ENCODE results near the gene DRD2. TPM values are rescaled to one million over a fixed set of nuclear protein-coding genes. Genes with fewer than 3 reads are reported as not detected.

The DRD2 gene
- total RNA-seq, 1 experiment from 2014 or later: 0.28 TPM

- no peaks in the 10 kb centered on the region for H3K27me3 Mint-ChIP-seq (ENCODE audit: insufficient read depth, unreplicated experiment)
- intact Hi-C loops (cut with micrococcal nuclease): no loop called here
- H3K36me3 Mint-ChIP-seq (ENCODE audit: insufficient read depth, unreplicated experiment): peaks cover 24% of the 10 kb centered on the region
- no peak for TF ChIP-seq CTCF (IDR thresholded peaks at IDR 0.05; ENCODE audit: unreplicated experiment)
- H3K4me1 Mint-ChIP-seq (ENCODE audit: insufficient read depth, unreplicated experiment): peaks cover 26% of the 10 kb centered on the region
- H3K27ac Mint-ChIP-seq (ENCODE audit: low read depth, unreplicated experiment): peak overlapping the region; percentile 75
- CTCF ChIA-PET: no interaction called here
- BruUV-seq (replicated peaks): no TSS peak
- POLR2A ChIA-PET: no interaction called here
- no peak overlapping the region for H3K4me3 Mint-ChIP-seq (ENCODE audit: unreplicated experiment)
- no peaks in the 10 kb centered on the region for H3K9me3 Mint-ChIP-seq (ENCODE audit: unreplicated experiment)
- no peak for DNase-seq (ENCODE audit: unreplicated experiment)
These were observed 105.8 kb downstream of the DRD2 start for GRCh38 chr11:113369411-113369810.

GRCh38 chr11:113365895-113366294, 109.3 kb downstream of the DRD2 start:
- no peak for DNase-seq (ENCODE audit: unreplicated experiment)
- intact Hi-C loops (cut with micrococcal nuclease): no loop called here
- H3K27ac Mint-ChIP-seq (ENCODE audit: low read depth, unreplicated experiment): no peak overlapping the region
- H3K4me1 Mint-ChIP-seq (ENCODE audit: insufficient read depth, unreplicated experiment): peaks cover 10% of the 10 kb centered on the region
- BruUV-seq (replicated peaks): no TSS peak
- TF ChIP-seq CTCF (IDR thresholded peaks at IDR 0.05; ENCODE audit: unreplicated experiment): no peak
- no peak overlapping the region for H3K4me3 Mint-ChIP-seq (ENCODE audit: unreplicated experiment)
- peaks cover 40% of the 10 kb centered on the region for H3K36me3 Mint-ChIP-seq (ENCODE audit: insufficient read depth, unreplicated experiment)
- no peaks in the 10 kb centered on the region for H3K9me3 Mint-ChIP-seq (ENCODE audit: unreplicated experiment)
- no peaks in the 10 kb centered on the region for H3K27me3 Mint-ChIP-seq (ENCODE audit: insufficient read depth, unreplicated experiment)
- POLR2A ChIA-PET: interaction anchor here (0.7 to 1.4 kb wide), 3 partner anchors 12 to 13 kb away, joined by 3 to 4 read pairs (median 3); no protein-coding TSS in a partner anchor
- CTCF ChIA-PET: interaction anchor here (1.0 kb wide), 1 partner anchor 167 kb away, joined by 3 read pairs; no protein-coding TSS in a partner anchor

- intact Hi-C loops (cut with micrococcal nuclease): no loop called here
- no TSS peak for BruUV-seq (replicated peaks)
- peaks cover 58% of the 10 kb centered on the region for H3K36me3 Mint-ChIP-seq (ENCODE audit: insufficient read depth, unreplicated experiment)
- POLR2A ChIA-PET: interaction anchor here (0.7 kb wide), 1 partner anchor 25 kb away, joined by 4 read pairs; no protein-coding TSS in a partner anchor
- no peak overlapping the region for H3K27ac Mint-ChIP-seq (ENCODE audit: low read depth, unreplicated experiment)
- no peak for TF ChIP-seq CTCF (IDR thresholded peaks at IDR 0.05; ENCODE audit: unreplicated experiment)
- H3K27me3 Mint-ChIP-seq (ENCODE audit: insufficient read depth, unreplicated experiment): no peaks in the 10 kb centered on the region
- peaks cover 10% of the 10 kb centered on the region for H3K4me1 Mint-ChIP-seq (ENCODE audit: insufficient read depth, unreplicated experiment)
- H3K9me3 Mint-ChIP-seq (ENCODE audit: unreplicated experiment): no peaks in the 10 kb centered on the region
- no peak overlapping the region for H3K4me3 Mint-ChIP-seq (ENCODE audit: unreplicated experiment)
- no peak for DNase-seq (ENCODE audit: unreplicated experiment)
- CTCF ChIA-PET: no interaction called here
These were observed 111.1 kb downstream of the DRD2 start for GRCh38 chr11:113363996-113364641.

- BruUV-seq (replicated peaks): no TSS peak
- H3K27me3 Mint-ChIP-seq (ENCODE audit: insufficient read depth, unreplicated experiment): no peaks in the 10 kb centered on the region
- H3K4me3 Mint-ChIP-seq (ENCODE audit: unreplicated experiment): no peak overlapping the region
- CTCF ChIA-PET: no interaction called here
- TF ChIP-seq CTCF (IDR thresholded peaks at IDR 0.05; ENCODE audit: unreplicated experiment): no peak
- H3K4me1 Mint-ChIP-seq (ENCODE audit: insufficient read depth, unreplicated experiment): peaks cover 10% of the 10 kb centered on the region
- peaks cover 58% of the 10 kb centered on the region for H3K36me3 Mint-ChIP-seq (ENCODE audit: insufficient read depth, unreplicated experiment)
- POLR2A ChIA-PET: interaction anchor here (0.6 kb wide), 1 partner anchor 431 kb away, joined by 3 read pairs; no protein-coding TSS in a partner anchor
- intact Hi-C loops (cut with micrococcal nuclease): no loop called here
- DNase-seq (ENCODE audit: unreplicated experiment): no peak
- H3K9me3 Mint-ChIP-seq (ENCODE audit: unreplicated experiment): no peaks in the 10 kb centered on the region
- no peak overlapping the region for H3K27ac Mint-ChIP-seq (ENCODE audit: low read depth, unreplicated experiment)
These were observed 111.8 kb downstream of the DRD2 start for GRCh38 chr11:113363406-113363805.

Small RNA genes within 50 kb of the gene (microRNA-seq; reads per million reads assigned to microRNA genes)
- gene MIR4301: not detected

Other genes with a start within 250 kb of the DRD2 start
- gene TTC12, start 160.8 kb downstream of the DRD2 start, total RNA-seq (2022): 30.5 and 41.3 TPM in 2 replicates
- gene ANKK1, start 87.6 kb downstream of the DRD2 start, total RNA-seq (2022): 0.47 and 1.3 TPM in 2 replicates
- 0.49 and 0.83 TPM in 2 replicates for gene TMPRSS5, start 230.9 kb upstream of the DRD2 start, total RNA-seq (2022)